Esophagus squamous epithelium (tissue), 4 donors: Measurements from ENCODE around the gene ZNF789.

Source experiments
- CTCF ChIP-seq, 6 experiments: fragments of 450-650 bp in 4 of 6; fragments of 200-600 bp in 2 of 6; sonication (generic) in 2 of 6; IDR thresholded peaks; one replicate each; pipeline ENCODE4 v1.5.1; 2016 to 2019; ENCODE audit warnings: antibody characterized with exemption in 6 of 6, mild to moderate bottlenecking in 4 of 6, moderate library complexity in 4 of 6
- POLR2A ChIP-seq, 4 donors: fragments of 450-650 bp; IDR thresholded peaks; one replicate each; pipeline ENCODE4 v1.6.1; 2017; ENCODE audit warnings: antibody characterized with exemption in 4 of 4, mild to moderate bottlenecking in 4 of 4, moderate library complexity in 3 of 4

GRCh38 chr7:99514050-99514449 lies 41.4 kb downstream of the ZNF789 start:
- TF ChIP-seq CTCF (IDR thresholded peaks at IDR 0.05) (no peak), POLR2A (IDR thresholded peaks at IDR 0.05) (no peak)
